Myocyte (in vitro differentiated cells): ENCODE measurements around the gene SORBS1. TPM values are rescaled to one million over a fixed set of nuclear protein-coding genes. Genes with fewer than 3 reads are reported as not detected.

ENCODE experiments used
- DNase-seq: peaks from one replicate; pipeline ENCODE4 v3.0.0-alpha.2; 2012; ENCODE audit warnings: low read depth
- total RNA-seq: library from RNA; depleted of rRNA; stranded (reverse); fragments of >200 nt; gene quantifications from 2 replicates; pipeline ENCODE4 v1.2.3, GENCODE V29; 2014

SORBS1 gene
- total RNA-seq, 1 donor from 2014 or later: 112 TPM

- no peak for DNase-seq
Observed at GRCh38 chr10:95300022-95300539, 261.1 kb downstream of the SORBS1 start.

GRCh38 chr10:95297402-95297801, 263.8 kb downstream of the SORBS1 start:
- no peak for DNase-seq

GRCh38 chr10:95296764-95297163, 264.4 kb downstream of the SORBS1 start:
- no peak for DNase-seq

GRCh38 chr10:95295031-95295755, 266.0 kb downstream of the SORBS1 start:
- no peak for DNase-seq

- DNase-seq: no peak
Observed at GRCh38 chr10:95293631-95294030, 267.5 kb downstream of the SORBS1 start.

GRCh38 chr10:95291365-95292039, 269.7 kb downstream of the SORBS1 start:
- DNase-seq: no peak

- peak; percentile 47 for DNase-seq
Observed at GRCh38 chr10:95290461-95291364, 270.5 kb downstream of the SORBS1 start, which contains the start of gene PDLIM1. Gene PDLIM1, minus strand, starts transcription at chr10:95291003. Its CDS starts 88 bp downstream, at chr10:95290915.

GRCh38 chr10:95289921-95290421, 271.2 kb downstream of the SORBS1 start:
- no peak for DNase-seq

- peak; percentile 28 for DNase-seq
Observed at GRCh38 chr10:95289003-95289920, 271.9 kb downstream of the SORBS1 start.

- DNase-seq: no peak
Observed at GRCh38 chr10:95288303-95288702, 272.9 kb downstream of the SORBS1 start.

GRCh38 chr10:95287281-95287680, 273.9 kb downstream of the SORBS1 start:
- DNase-seq: no peak

GRCh38 chr10:95286707-95287106, 274.5 kb downstream of the SORBS1 start:
- DNase-seq: no peak

- DNase-seq: no peak
Observed at GRCh38 chr10:95285556-95285955, 275.6 kb downstream of the SORBS1 start.

- DNase-seq: no peak
Observed at GRCh38 chr10:95284807-95285206, 276.4 kb downstream of the SORBS1 start.

GRCh38 chr10:95282107-95282506, 279.1 kb downstream of the SORBS1 start:
- DNase-seq: no peak

GRCh38 chr10:95281206-95281605, 280.0 kb downstream of the SORBS1 start:
- no peak for DNase-seq

- DNase-seq: no peak
Observed at GRCh38 chr10:95280637-95281036, 280.5 kb downstream of the SORBS1 start.

- DNase-seq: peak; percentile 7
Observed at GRCh38 chr10:95279042-95279820, 281.9 kb downstream of the SORBS1 start.
